Neutrophil (primary cell): Measurements from ENCODE around the gene DDX46.

Experiments
- H3K27ac ChIP-seq: fragments of 200-600 bp; sonication (generic); 2 replicates; pipeline ENCODE4 v1.5.1; 2016; ENCODE audit warnings: mild to moderate bottlenecking, moderate library complexity
- H3K27me3 ChIP-seq: fragments of 200-600 bp; sonication (generic); 2 replicates; pipeline ENCODE4 v1.6.0; 2016; ENCODE audit warnings: mild to moderate bottlenecking
- H3K36me3 ChIP-seq: fragments of 200-600 bp; sonication (generic); 2 replicates; pipeline ENCODE4 v1.5.1; 2017
- H3K4me1 ChIP-seq, 2 experiments: fragments of 200-600 bp in 1 of 2; sonication (generic) in 1 of 2; 1 replicate in 1 of 2; 2 replicates in 1 of 2; pipeline versions ENCODE4 v1.5.1 to v1.6.1; 2013 to 2016; ENCODE audit warnings: low read depth in 1 of 2, low read length in 1 of 2, mild to moderate bottlenecking in 1 of 2, moderate library complexity in 1 of 2; ENCODE audit not compliant: control insufficient read depth in 1 of 2, insufficient read depth in 1 of 2
- H3K4me3 ChIP-seq, 2 experiments: fragments of 200-600 bp in 1 of 2; sonication (generic) in 1 of 2; 1 replicate in 1 of 2; 2 replicates in 1 of 2; pipeline ENCODE4 v1.5.1; 2013 to 2016; ENCODE audit warnings: low read depth in 1 of 2, low read length in 1 of 2, mild to moderate bottlenecking in 1 of 2, moderate library complexity in 1 of 2
- H3K9me3 ChIP-seq: fragments of 200-600 bp; sonication (generic); 2 replicates; pipeline ENCODE4 v1.5.1; 2016
- CTCF ChIP-seq: fragments of 200-600 bp; sonication (generic); IDR thresholded peaks from 2 replicates; pipeline ENCODE4 v1.5.1; 2016; ENCODE audit warnings: antibody characterized with exemption

Gene DDX46

GRCh38 chr5:134813407-134813806 lies 54.8 kb downstream of the DDX46 start:
- no peaks in the 10 kb centered on the region for H3K9me3 ChIP-seq
- H3K27me3 ChIP-seq: no peaks in the 10 kb centered on the region
- peaks cover 0 to 11% of the 10 kb centered on the region in 2 experiments for H3K4me1 ChIP-seq
- TF ChIP-seq CTCF: no peak
- H3K36me3 ChIP-seq: peaks cover 66% of the 10 kb centered on the region
- H3K27ac ChIP-seq: no peak overlapping the region
- no peak overlapping the region for H3K4me3 ChIP-seq

GRCh38 chr5:134813827-134814226 lies 55.2 kb downstream of the DDX46 start:
- H3K27me3 ChIP-seq: no peaks in the 10 kb centered on the region
- H3K4me1 ChIP-seq: peaks cover 0 to 11% of the 10 kb centered on the region in 2 experiments
- TF ChIP-seq CTCF: no peak
- no peak overlapping the region for H3K4me3 ChIP-seq
- H3K36me3 ChIP-seq: peaks cover 66% of the 10 kb centered on the region
- no peaks in the 10 kb centered on the region for H3K9me3 ChIP-seq
- no peak overlapping the region for H3K27ac ChIP-seq

- Histone ChIP-seq H3K27ac (no peak overlapping the region), H3K36me3 (peaks cover 72% of the 10 kb centered on the region), H3K4me1 (peaks cover 0 to 11% of the 10 kb centered on the region in 2 experiments), H3K27me3 (no peaks in the 10 kb centered on the region), H3K9me3 (no peaks in the 10 kb centered on the region), H3K4me3 (no peak overlapping the region)
- no peak for TF ChIP-seq CTCF
These were observed 58.4 kb downstream of the DDX46 start for GRCh38 chr5:134817006-134817405.

GRCh38 chr5:134818776-134819175 lies 60.2 kb downstream of the DDX46 start:
- no peak for TF ChIP-seq CTCF
- no peak overlapping the region for H3K27ac ChIP-seq
- no peaks in the 10 kb centered on the region for H3K27me3 ChIP-seq
- H3K9me3 ChIP-seq: no peaks in the 10 kb centered on the region
- no peak overlapping the region for H3K4me3 ChIP-seq
- H3K36me3 ChIP-seq: peaks cover 73% of the 10 kb centered on the region
- peaks cover 0 to 6% of the 10 kb centered on the region in 2 experiments for H3K4me1 ChIP-seq

- no peaks in the 10 kb centered on the region for H3K9me3 ChIP-seq
- no peak for TF ChIP-seq CTCF
- H3K36me3 ChIP-seq: peaks cover 79% of the 10 kb centered on the region
These were observed 60.9 kb downstream of the DDX46 start for GRCh38 chr5:134819407-134819963.

More at GRCh38 chr5:134819407-134819963, 60.9 kb downstream of the DDX46 start:
- Histone ChIP-seq H3K4me3 (no peak overlapping the region), H3K27me3 (no peaks in the 10 kb centered on the region), H3K27ac (no peak overlapping the region), H3K4me1 (no peaks in the 10 kb centered on the region)
